ENCODE data around the gene LDB3.

LDB3 gene

GRCh38 chr10:86708068-86708782 is 39.9 kb downstream of the LDB3 start:
- DNase-seq: no peak

GRCh38 chr10:86708783-86709380 is 40.6 kb downstream of the LDB3 start:
- no peak for DNase-seq

GRCh38 chr10:86709396-86710185 is 41.3 kb downstream of the LDB3 start:
- no peak for DNase-seq

- peak; percentile 89 for DNase-seq
Observed at GRCh38 chr10:86710987-86711512, 42.7 kb downstream of the LDB3 start.

GRCh38 chr10:86711513-86712316 is 43.4 kb downstream of the LDB3 start:
- peak; percentile 55 for DNase-seq

GRCh38 chr10:86712317-86712707 is 44.0 kb downstream of the LDB3 start:
- peak; percentile 16 for DNase-seq

- DNase-seq: no peak
Observed at GRCh38 chr10:86715156-86715795, 47.0 kb downstream of the LDB3 start.

GRCh38 chr10:86715836-86716235 is 47.5 kb downstream of the LDB3 start:
- DNase-seq: no peak

- no peak for DNase-seq
Observed at GRCh38 chr10:86716466-86716865, 48.2 kb downstream of the LDB3 start.

GRCh38 chr10:86718556-86718955 is 50.2 kb downstream of the LDB3 start:
- DNase-seq: no peak

- no peak for DNase-seq
Observed at GRCh38 chr10:86721232-86721631, 52.9 kb downstream of the LDB3 start.

- DNase-seq: no peak
Observed at GRCh38 chr10:86723009-86723408, 54.7 kb downstream of the LDB3 start.

GRCh38 chr10:86724445-86724844 is 56.1 kb downstream of the LDB3 start:
- DNase-seq: no peak

- DNase-seq: no peak
Observed at GRCh38 chr10:86725980-86726676, 57.8 kb downstream of the LDB3 start.

- no peak for DNase-seq
Observed at GRCh38 chr10:86726677-86726999, 58.3 kb downstream of the LDB3 start.

- no peak for DNase-seq
Observed at GRCh38 chr10:86727470-86727869, 59.2 kb downstream of the LDB3 start.

GRCh38 chr10:86728056-86728455 is 59.7 kb downstream of the LDB3 start:
- no peak for DNase-seq

GRCh38 chr10:86729677-86730076 is 61.4 kb downstream of the LDB3 start:
- DNase-seq: no peak

GRCh38 chr10:86730227-86730626 is 61.9 kb downstream of the LDB3 start:
- DNase-seq: no peak

- DNase-seq: no peak
Observed at GRCh38 chr10:86732771-86733170, 64.5 kb downstream of the LDB3 start.

- DNase-seq: no peak
Observed at GRCh38 chr10:86733260-86733671, 65.0 kb downstream of the LDB3 start.

Data from CD4-positive, alpha-beta T cell treated with Interleukin-17A for 1 hour (primary cell).